ENCODE data around the gene C9orf43.
"Not testable (repeated sequence)": the region's sequence is repeated elsewhere in the genome, so short reads cannot be mapped to it uniquely, and the experiment has no call there.

C9orf43 gene

GRCh38 chr9:113381909-113382411 is 28.6 kb upstream of the C9orf43 start:
- no peak for DNase-seq (ENCODE audit: low spot score)

- DNase-seq (ENCODE audit: low spot score): no peak
Observed at GRCh38 chr9:113386571-113387393, 23.8 kb upstream of the C9orf43 start.

GRCh38 chr9:113387560-113388230 is 22.9 kb upstream of the C9orf43 start:
- no peak for DNase-seq (ENCODE audit: low spot score)

DNA sequence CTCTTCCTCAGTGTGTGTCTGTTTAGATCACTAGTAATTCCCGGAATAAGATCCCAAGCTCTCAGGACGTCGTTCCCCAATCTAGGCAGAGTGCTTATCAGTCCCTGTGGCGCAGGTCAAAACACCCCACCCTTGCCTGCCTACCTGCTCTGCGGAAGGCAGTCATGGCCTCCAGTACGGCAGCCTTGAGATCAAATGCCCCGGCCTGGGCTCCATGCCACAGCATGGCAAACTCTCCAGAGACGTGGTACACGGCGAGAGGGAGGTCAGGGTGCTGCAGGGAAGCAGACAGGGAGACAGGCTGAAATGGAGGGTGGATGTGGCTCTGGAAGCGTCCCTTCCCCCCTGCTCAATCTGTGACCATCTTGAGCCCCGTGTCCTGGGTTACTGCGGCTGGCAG is 21.7 kb upstream of the C9orf43 start:
- DNase-seq (ENCODE audit: low spot score): no peak

DNA sequence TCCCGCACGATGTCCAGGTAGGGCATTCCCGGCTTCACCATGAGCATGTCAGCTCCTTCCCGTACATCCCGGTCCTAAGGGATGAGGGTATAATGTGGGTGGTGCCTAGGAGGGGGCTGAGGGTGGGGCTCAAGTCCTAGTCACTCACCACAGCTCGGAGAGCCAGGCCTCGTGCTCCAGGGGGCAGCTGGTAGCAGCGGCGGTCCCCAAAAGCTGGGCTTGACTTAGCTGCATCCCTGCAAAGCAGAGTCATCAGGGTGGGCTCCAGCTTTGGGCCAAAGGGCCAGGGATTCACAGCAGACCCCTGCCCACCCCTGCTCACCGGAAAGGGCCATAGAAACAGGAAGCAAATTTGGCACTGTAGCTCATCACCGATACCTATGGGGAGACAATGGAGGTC is 21.1 kb upstream of the C9orf43 start:
- DNase-seq (ENCODE audit: low spot score): no peak

DNA sequence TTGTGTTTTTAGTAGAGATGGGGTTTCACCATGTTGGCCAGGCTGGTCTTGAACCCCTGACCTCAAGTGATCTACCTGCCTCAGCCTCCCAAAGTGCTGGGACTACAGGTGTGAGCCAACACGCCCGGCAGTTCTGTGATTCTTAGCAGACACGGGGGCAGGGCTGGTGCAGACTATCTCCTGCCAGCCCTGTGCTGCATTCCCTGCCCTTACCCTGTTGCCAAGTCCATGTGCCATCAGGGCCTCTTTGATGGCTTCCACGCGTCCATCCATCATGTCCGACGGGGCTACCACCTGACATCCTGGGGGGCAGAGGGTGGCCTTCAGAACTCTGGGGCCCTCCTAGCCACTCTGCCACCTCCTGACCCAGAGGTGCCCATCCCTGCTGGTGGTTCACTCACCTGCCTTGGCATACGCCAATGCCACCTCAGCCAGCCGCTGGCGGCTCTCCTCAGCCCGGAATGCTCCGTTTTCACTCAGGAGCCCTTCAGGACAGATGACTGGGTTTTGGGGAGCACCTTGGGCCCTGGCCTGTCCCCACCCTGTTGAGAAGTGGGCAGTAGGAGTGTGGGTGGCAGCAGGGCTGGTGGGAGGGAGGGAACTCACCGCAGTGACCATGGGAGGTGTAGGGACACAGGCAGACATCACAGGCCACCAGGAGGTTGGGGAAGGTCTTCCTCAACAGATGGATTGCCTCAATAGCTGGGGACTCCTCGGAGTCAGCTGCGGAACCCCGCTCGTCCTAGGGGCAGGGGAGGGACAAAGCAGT is 20.2 kb upstream of the C9orf43 start:
- DNase-seq (ENCODE audit: low spot score): no peak

DNA sequence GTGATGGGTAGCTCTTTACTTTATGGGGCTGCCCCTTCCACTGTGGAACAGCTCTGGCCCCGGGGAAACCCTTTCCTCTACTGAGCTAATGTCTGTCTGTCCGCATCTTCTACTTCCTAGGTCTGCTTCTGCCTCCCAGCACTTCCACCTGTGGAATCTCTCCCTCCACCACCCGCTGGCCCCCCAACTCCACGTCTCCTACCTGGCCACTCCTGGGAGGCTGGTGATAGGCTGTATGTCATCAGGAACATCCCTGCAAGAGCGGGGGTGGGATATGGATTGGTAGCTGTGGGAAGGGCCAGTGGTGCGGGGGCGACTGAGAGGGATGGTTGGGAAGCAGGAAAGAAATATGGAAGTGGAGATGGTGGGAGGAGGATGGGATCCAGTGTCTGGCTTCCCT is 18.6 kb upstream of the C9orf43 start:
- DNase-seq (ENCODE audit: low spot score): no peak

DNA sequence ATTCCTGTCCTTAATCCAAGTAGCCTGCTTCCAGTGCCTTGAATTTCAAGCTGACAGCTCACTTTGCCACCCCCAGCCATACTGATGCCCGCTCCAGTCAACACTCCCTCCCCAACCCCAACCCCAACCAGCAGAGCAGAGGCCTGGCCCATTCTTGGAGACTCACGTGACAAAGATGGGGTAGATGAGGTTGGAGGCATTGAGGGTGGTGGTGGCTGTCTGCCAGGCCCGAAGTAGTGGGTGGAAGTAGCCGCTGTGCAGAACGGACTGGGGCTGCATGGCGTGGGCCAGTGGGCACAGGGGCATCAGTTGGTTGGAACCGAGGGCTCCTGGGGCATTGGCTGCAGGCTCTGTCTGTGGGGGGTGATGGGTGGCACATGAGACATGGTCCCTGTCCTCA is 17.3 kb upstream of the C9orf43 start:
- no peak for DNase-seq (ENCODE audit: low spot score)

- no peak for DNase-seq (ENCODE audit: low spot score)
Observed at GRCh38 chr9:113395000-113395861, 15.3 kb upstream of the C9orf43 start.

GRCh38 chr9:113397203-113397631 is 13.3 kb upstream of the C9orf43 start:
- DNase-seq (ENCODE audit: low spot score): no peak

- no peak for DNase-seq (ENCODE audit: low spot score)
Observed at GRCh38 chr9:113398796-113399195, 11.8 kb upstream of the C9orf43 start.

DNA sequence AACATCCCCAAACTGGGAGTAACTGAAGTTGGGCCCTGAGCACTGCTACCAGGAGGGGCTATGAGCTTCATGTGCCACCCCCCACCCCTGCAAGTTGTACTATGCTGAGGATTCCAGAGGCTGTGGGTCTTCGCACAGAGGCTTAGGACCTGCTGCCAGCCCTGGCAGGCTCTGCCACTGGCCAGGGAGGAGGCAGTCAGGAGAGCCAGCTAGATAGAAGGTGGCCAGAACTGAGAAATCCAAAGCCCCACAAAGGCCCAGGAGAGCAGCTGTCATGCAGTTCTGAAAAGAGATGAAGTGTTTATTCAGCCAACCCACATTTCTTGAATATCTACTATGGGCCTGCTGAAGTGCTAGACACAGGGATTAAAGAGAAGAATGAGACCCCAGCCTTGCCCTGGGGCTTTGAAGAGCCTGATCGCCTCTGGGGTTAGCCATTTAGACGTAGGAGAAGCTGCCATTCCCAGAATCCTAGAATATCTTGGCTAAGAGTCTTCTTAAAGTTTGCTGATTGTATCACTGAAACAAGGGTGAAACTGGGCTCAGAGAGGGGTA is 10.8 kb upstream of the C9orf43 start:
- DNase-seq (ENCODE audit: low spot score): no peak

GRCh38 chr9:113401027-113401792 is 9.3 kb upstream of the C9orf43 start, which contains the start of gene ALAD:
ALAD (minus strand) TSS chr9:113401284; CDS start chr9:113393559, 7,725 bp downstream.
- peak; percentile 99 for DNase-seq (ENCODE audit: low spot score)

DNA sequence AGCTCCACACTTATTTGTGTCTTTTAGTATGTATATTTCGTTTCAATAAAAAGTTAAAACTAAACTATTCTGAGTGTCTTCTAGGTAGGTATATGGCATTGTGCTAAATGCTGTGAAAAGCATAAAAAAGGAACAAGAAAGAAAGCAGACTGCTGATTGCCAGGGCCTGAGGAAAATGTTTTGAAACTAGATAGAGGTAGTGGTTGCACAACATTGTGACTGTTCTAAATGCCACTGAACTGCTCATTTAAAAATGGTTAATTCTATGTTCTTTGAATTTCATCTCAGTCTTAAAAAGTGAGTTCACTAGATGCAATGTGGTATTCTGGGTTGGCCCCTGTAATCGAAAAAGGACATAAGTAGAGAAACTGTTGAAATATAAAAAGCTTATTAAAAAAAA is 6.9 kb upstream of the C9orf43 start:
- no peak for DNase-seq (ENCODE audit: low spot score)

- not testable (repeated sequence) for DNase-seq (ENCODE audit: low spot score)
Observed at GRCh38 chr9:113406353-113406752, 4.2 kb upstream of the C9orf43 start.

GRCh38 chr9:113406873-113407511 is 3.6 kb upstream of the C9orf43 start:
- DNase-seq (ENCODE audit: low spot score): peak; percentile 80

GRCh38 chr9:113409481-113409880 is 1.1 kb upstream of the C9orf43 start:
- DNase-seq (ENCODE audit: low spot score): no peak

- no peak for DNase-seq (ENCODE audit: low spot score)
Observed at GRCh38 chr9:113409883-113410206, 702 bp upstream of the C9orf43 start.

- DNase-seq (ENCODE audit: low spot score): no peak
Observed at GRCh38 chr9:113416149-113416721, 5.7 kb downstream of the C9orf43 start.

DNA sequence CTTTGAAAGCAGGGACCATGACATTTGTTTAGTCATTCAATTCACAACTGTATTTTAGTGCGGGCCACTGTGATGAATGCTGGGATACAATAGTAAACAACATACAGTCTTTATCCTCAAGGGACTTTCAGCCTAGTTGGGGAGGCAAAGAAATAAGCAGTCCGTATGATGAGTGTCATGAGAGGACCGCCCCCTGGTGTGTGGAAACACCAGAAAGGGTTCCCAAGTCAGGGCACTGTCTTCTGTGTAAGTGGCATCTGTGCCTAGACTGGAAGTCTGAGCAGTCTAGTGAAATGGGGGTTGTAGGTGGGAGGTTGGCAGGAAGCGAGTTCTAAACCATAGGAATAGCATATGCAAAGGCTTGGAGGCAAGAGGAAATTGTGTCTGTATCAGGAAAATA is 6.8 kb downstream of the C9orf43 start:
- DNase-seq (ENCODE audit: low spot score): no peak

Measured in cerebellar cortex (tissue), 1 donor.